Measurements from ENCODE around the gene CBX2. TPM values are rescaled to one million over a fixed set of nuclear protein-coding genes. Genes with fewer than 3 reads are reported as not detected.

CBX2 gene
- total RNA-seq, 1 experiment from 2014 or later: 28.3 TPM

DNA sequence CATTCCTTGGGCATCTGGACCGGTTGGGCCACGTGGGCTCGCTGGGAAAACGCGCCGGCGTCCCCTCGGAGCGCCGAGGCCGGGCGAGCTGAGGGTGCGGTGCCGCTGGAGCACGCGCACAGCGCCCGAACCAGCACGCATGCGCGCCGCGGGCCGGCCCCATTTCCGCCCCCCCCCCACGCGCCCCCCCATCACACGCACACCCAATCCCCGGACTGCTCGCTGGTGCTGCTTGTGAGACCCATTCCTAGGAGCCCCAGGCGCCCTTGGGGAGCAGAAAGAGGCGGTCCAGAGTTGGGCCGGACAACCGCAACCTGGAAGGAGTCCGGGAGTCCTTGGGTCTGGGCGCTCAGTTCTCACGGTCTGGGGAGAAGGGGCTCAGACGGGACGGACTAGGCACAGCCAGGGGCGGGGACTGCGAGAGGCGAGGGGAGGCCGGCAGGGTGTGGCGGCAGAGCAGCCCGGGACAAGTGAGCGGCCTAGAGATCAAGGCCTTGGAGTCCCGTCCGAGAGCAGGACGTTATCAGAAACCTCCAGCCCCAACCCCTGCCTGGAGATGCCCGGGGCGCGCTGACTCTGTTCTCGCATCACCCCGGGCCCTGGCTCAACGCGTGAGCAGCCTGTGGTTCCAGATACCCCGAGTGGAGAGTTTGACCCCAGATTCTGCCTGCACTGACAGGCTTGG is 24.9 kb downstream of the CBX2 start:
- H3K79me2 ChIP-seq (ENCODE audit: insufficient read depth, low read length): no peaks in the 10 kb centered on the region
- peaks cover 26 to 50% of the 10 kb centered on the region in 2 experiments for H3K4me1 ChIP-seq (ENCODE audit: control insufficient read depth in 1 of 2, insufficient read depth in 2 of 2, low read length in 2 of 2)
- no peak overlapping the region for H3K4me2 ChIP-seq (ENCODE audit: low read length)
- H3K27ac ChIP-seq (ENCODE audit: low read depth, low read length): no peak overlapping the region
- H3K9me2 ChIP-seq (ENCODE audit: insufficient read depth): no peaks in the 10 kb centered on the region
- no peaks in the 10 kb centered on the region for H4K20me1 ChIP-seq (ENCODE audit: insufficient read depth)
- ChIA-PET POLR2A (no interaction called here), CTCF (no interaction called here), RAD21 (ENCODE audit: low non-redundant PET in 1 of 2, low total read pairs in 2 of 2, uncharacterized antibody in 2 of 2, unreplicated experiment in 2 of 2) (no interaction called here)
- no TSS peak for BruUV-seq (replicated peaks)
- H3K36me3 ChIP-seq (ENCODE audit: control insufficient read depth in 1 of 2, insufficient read depth in 2 of 2, low read length in 2 of 2): no peaks in the 10 kb centered on the region
- intact Hi-C loops (cut with micrococcal nuclease): no loop called here
- H3K27me3 ChIP-seq (ENCODE audit: insufficient read depth, low read length): no peaks in the 10 kb centered on the region
- DNase-seq (ENCODE audit: low read depth, low spot score) (no peak), ATAC-seq (no peak)
- no peaks in the 10 kb centered on the region for H3K9me3 ChIP-seq (ENCODE audit: control insufficient read depth in 1 of 2, insufficient read depth in 1 of 2, low read depth in 1 of 2, low read length in 2 of 2)
- no peak overlapping the region for H3K9ac ChIP-seq (ENCODE audit: low read length)
- H2AFZ ChIP-seq (ENCODE audit: low read depth, low read length, poor library complexity, severe bottlenecking): no peak overlapping the region
- TF ChIP-seq SIN3A (IDR thresholded peaks at IDR 0.05; ENCODE audit: low read depth) (no peak), YY1 (IDR thresholded peaks at IDR 0.05; ENCODE audit: extremely low read depth, insufficient replicate concordance, low read depth, low read length) (no peak), RAD21 (IDR thresholded peaks at IDR 0.05; ENCODE audit: low read depth) (no peak), JUND (IDR thresholded peaks at IDR 0.05) (no peak), POLR2AphosphoS5 (IDR thresholded peaks at IDR 0.05; ENCODE audit: low read depth, low read length) (no peak), SRF (IDR thresholded peaks at IDR 0.05; ENCODE audit: low read depth) (no peak), EZH2phosphoT487 (IDR thresholded peaks at IDR 0.05; ENCODE audit: borderline replicate concordance) (no peak), ELF1 (IDR thresholded peaks at IDR 0.05; ENCODE audit: borderline replicate concordance, low read depth) (no peak), ZFX (IDR thresholded peaks at IDR 0.05) (no peak), CEBPB (IDR thresholded peaks at IDR 0.05; ENCODE audit: low read depth) (no peak), SP1 (IDR thresholded peaks at IDR 0.05; ENCODE audit: low read depth) (no peak), EGR1 (IDR thresholded peaks at IDR 0.05; ENCODE audit: low read depth) (no peak), POLR2A (IDR thresholded peaks at IDR 0.05; ENCODE audit: borderline replicate concordance, extremely low read depth, insufficient read depth, insufficient read length) (no peak), FOSL1 (IDR thresholded peaks at IDR 0.05; ENCODE audit: low read depth) (no peak), CBX3 (IDR thresholded peaks at IDR 0.05; ENCODE audit: low read depth) (no peak), ZNF274 (IDR thresholded peaks at IDR 0.05; ENCODE audit: low read depth, low read length) (no peak)
- TF ChIP-seq, protein P1, sequence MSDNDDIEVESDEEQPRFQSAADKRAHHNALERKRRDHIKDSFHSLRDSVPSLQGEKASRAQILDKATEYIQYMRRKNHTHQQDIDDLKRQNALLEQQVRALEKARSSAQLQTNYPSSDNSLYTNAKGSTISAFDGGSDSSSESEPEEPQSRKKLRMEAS (IDR thresholded peaks at IDR 0.05): no peak
- TF ChIP-seq, protein P2, sequence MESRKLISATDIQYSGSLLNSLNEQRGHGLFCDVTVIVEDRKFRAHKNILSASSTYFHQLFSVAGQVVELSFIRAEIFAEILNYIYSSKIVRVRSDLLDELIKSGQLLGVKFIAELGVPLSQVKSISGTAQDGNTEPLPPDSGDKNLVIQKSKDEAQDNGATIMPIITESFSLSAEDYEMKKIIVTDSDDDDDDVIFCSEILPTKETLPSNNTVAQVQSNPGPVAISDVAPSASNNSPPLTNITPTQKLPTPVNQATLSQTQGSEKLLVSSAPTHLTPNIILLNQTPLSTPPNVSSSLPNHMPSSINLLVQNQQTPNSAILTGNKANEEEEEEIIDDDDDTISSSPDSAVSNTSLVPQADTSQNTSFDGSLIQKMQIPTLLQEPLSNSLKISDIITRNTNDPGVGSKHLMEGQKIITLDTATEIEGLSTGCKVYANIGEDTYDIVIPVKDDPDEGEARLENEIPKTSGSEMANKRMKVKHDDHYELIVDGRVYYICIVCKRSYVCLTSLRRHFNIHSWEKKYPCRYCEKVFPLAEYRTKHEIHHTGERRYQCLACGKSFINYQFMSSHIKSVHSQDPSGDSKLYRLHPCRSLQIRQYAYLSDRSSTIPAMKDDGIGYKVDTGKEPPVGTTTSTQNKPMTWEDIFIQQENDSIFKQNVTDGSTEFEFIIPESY (IDR thresholded peaks at IDR 0.05; ENCODE audit: extremely low read depth, insufficient replicate concordance, low read length): no peak
- TF ChIP-seq, protein P3, sequence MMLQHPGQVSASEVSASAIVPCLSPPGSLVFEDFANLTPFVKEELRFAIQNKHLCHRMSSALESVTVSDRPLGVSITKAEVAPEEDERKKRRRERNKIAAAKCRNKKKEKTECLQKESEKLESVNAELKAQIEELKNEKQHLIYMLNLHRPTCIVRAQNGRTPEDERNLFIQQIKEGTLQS (IDR thresholded peaks at IDR 0.05): no peak
- TF ChIP-seq, protein P4, sequence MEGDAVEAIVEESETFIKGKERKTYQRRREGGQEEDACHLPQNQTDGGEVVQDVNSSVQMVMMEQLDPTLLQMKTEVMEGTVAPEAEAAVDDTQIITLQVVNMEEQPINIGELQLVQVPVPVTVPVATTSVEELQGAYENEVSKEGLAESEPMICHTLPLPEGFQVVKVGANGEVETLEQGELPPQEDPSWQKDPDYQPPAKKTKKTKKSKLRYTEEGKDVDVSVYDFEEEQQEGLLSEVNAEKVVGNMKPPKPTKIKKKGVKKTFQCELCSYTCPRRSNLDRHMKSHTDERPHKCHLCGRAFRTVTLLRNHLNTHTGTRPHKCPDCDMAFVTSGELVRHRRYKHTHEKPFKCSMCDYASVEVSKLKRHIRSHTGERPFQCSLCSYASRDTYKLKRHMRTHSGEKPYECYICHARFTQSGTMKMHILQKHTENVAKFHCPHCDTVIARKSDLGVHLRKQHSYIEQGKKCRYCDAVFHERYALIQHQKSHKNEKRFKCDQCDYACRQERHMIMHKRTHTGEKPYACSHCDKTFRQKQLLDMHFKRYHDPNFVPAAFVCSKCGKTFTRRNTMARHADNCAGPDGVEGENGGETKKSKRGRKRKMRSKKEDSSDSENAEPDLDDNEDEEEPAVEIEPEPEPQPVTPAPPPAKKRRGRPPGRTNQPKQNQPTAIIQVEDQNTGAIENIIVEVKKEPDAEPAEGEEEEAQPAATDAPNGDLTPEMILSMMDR (IDR thresholded peaks at IDR 0.05 in 2 of 3, conservative IDR thresholded peaks at IDR 0.05 in 1 of 3; ENCODE audit: borderline replicate concordance in 1 of 3, insufficient read depth in 1 of 3, low read depth in 2 of 3, low read length in 2 of 3): no peak
- H3K4me3 ChIP-seq (replicated peaks in 1 of 2; ENCODE audit: low read depth in 1 of 2, low read length in 2 of 2): no peak overlapping the region
